Activated CD4-positive, alpha-beta T cell treated with anti-CD3 and anti-CD28 coated beads, Interleukin-2, amount 10 ng/mL, durations not matched to agents 24 days and 14 days (primary cell): ENCODE data around the gene NBAS. TPM values are rescaled to one million over a fixed set of nuclear protein-coding genes. Genes with fewer than 3 reads are reported as not detected.
A peak's percentile ranks its signal among the peaks of the same experiment; 100 is the strongest.

ENCODE experiments used
- DNase-seq: peaks from one replicate; pipeline ENCODE4 v3.0.0; 2022
- H3K27ac Mint-ChIP-seq: one replicate; pipeline ENCODE4 v1.8.0; 2022; ENCODE audit warnings: mild to moderate bottlenecking, mixed read lengths
- H3K27me3 Mint-ChIP-seq: one replicate; pipeline ENCODE4 v1.8.0; 2022; ENCODE audit warnings: mixed read lengths
- H3K36me3 Mint-ChIP-seq: one replicate; pipeline ENCODE4 v1.8.0; 2022; ENCODE audit warnings: low read depth, mild to moderate bottlenecking, mixed read lengths
- H3K4me1 Mint-ChIP-seq: one replicate; pipeline ENCODE4 v1.8.0; 2021; ENCODE audit warnings: mixed read lengths
- H3K4me3 Mint-ChIP-seq: one replicate; pipeline ENCODE4 v1.8.0; 2022; ENCODE audit warnings: mild to moderate bottlenecking, moderate library complexity, mixed read lengths
- H3K9me3 Mint-ChIP-seq: one replicate; pipeline ENCODE4 v1.8.0; 2021; ENCODE audit warnings: mixed read lengths
- intact Hi-C: fragments of 100-400 bp; cut with micrococcal nuclease; formaldehyde crosslinking; loops from one replicate; pipeline ENCODE4 v1.15.1; 2023
- total RNA-seq: library from RNA; stranded (reverse); gene quantifications from 2 replicates; pipeline ENCODE4 v1.2.3, GENCODE V29; 2022

NBAS gene
- total RNA-seq, 1 donor from 2014 or later: 38.5 TPM

GRCh38 chr2:15162620-15163019 is 398.5 kb downstream of the NBAS start:
- Mint-ChIP-seq H3K4me1 (peaks cover 3% of the 10 kb centered on the region), H3K27me3 (peaks cover 7% of the 10 kb centered on the region), H3K9me3 (no peaks in the 10 kb centered on the region), H3K4me3 (no peak overlapping the region), H3K36me3 (peaks cover 1% of the 10 kb centered on the region), H3K27ac (no peak overlapping the region)
- DNase-seq: no peak
- intact Hi-C loops: loop anchor here (5.0 kb wide), 1 partner anchor 260 kb away; no protein-coding TSS in a partner anchor

- intact Hi-C loops: loop anchor here (5.0 kb wide), 1 partner anchor 258 kb away; no protein-coding TSS in a partner anchor
- Mint-ChIP-seq H3K27ac (no peak overlapping the region), H3K4me3 (no peak overlapping the region), H3K9me3 (peaks cover 3% of the 10 kb centered on the region), H3K4me1 (peaks cover 3% of the 10 kb centered on the region), H3K36me3 (no peaks in the 10 kb centered on the region), H3K27me3 (peaks cover 7% of the 10 kb centered on the region)
- DNase-seq: no peak
Observed at GRCh38 chr2:15160201-15160991, 400.7 kb downstream of the NBAS start.

GRCh38 chr2:15159751-15160177 is 401.4 kb downstream of the NBAS start:
- Mint-ChIP-seq H3K27ac (no peak overlapping the region), H3K36me3 (no peaks in the 10 kb centered on the region), H3K4me1 (peaks cover 3% of the 10 kb centered on the region), H3K4me3 (no peak overlapping the region), H3K27me3 (peaks cover 7% of the 10 kb centered on the region), H3K9me3 (peaks cover 3% of the 10 kb centered on the region)
- peak; percentile 69 for DNase-seq
- intact Hi-C loops: loop anchor here (2.0 to 5.0 kb wide), 2 partner anchors 17 to 257 kb away; no protein-coding TSS in a partner anchor

- Mint-ChIP-seq H3K27me3 (peaks cover 10% of the 10 kb centered on the region), H3K4me1 (peaks cover 3% of the 10 kb centered on the region), H3K4me3 (no peak overlapping the region), H3K27ac (no peak overlapping the region), H3K36me3 (no peaks in the 10 kb centered on the region), H3K9me3 (peaks cover 3% of the 10 kb centered on the region)
- intact Hi-C loops: loop anchor here (2.0 kb wide), 1 partner anchor 16 kb away; no protein-coding TSS in a partner anchor
- DNase-seq: no peak
Observed at GRCh38 chr2:15159206-15159605, 401.9 kb downstream of the NBAS start.

- intact Hi-C loops: loop anchor here (2.0 kb wide), 1 partner anchor 16 kb away; no protein-coding TSS in a partner anchor
- peaks cover 3% of the 10 kb centered on the region for H3K9me3 Mint-ChIP-seq
- no peak for DNase-seq
- H3K4me3 Mint-ChIP-seq: no peak overlapping the region
- peaks cover 11% of the 10 kb centered on the region for H3K27me3 Mint-ChIP-seq
- H3K4me1 Mint-ChIP-seq: peaks cover 3% of the 10 kb centered on the region
- H3K27ac Mint-ChIP-seq: no peak overlapping the region
- no peaks in the 10 kb centered on the region for H3K36me3 Mint-ChIP-seq
Observed at GRCh38 chr2:15158532-15158931, 402.6 kb downstream of the NBAS start.

GRCh38 chr2:15158100-15158499 is 403.0 kb downstream of the NBAS start:
- H3K36me3 Mint-ChIP-seq: no peaks in the 10 kb centered on the region
- H3K4me1 Mint-ChIP-seq: peaks cover 3% of the 10 kb centered on the region

GRCh38 chr2:15155959-15156574 is 405.1 kb downstream of the NBAS start:
- Mint-ChIP-seq H3K9me3 (peaks cover 9% of the 10 kb centered on the region), H3K4me3 (no peak overlapping the region), H3K4me1 (peaks cover 3% of the 10 kb centered on the region), H3K27ac (no peak overlapping the region), H3K36me3 (no peaks in the 10 kb centered on the region), H3K27me3 (peaks cover 8% of the 10 kb centered on the region)
- intact Hi-C loops: no loop called here
- no peak for DNase-seq

More at GRCh38 chr2:15158100-15158499, 403.0 kb downstream of the NBAS start:
- no peak for DNase-seq
- H3K9me3 Mint-ChIP-seq: peaks cover 4% of the 10 kb centered on the region
- intact Hi-C loops: loop anchor here (2.0 kb wide), 1 partner anchor 15 kb away; no protein-coding TSS in a partner anchor
- H3K27ac Mint-ChIP-seq: no peak overlapping the region
- no peak overlapping the region for H3K4me3 Mint-ChIP-seq
- peaks cover 11% of the 10 kb centered on the region for H3K27me3 Mint-ChIP-seq

- H3K9me3 Mint-ChIP-seq: peaks cover 9% of the 10 kb centered on the region
- no peak overlapping the region for H3K4me3 Mint-ChIP-seq
- H3K36me3 Mint-ChIP-seq: no peaks in the 10 kb centered on the region
- intact Hi-C loops: no loop called here
- H3K4me1 Mint-ChIP-seq: no peaks in the 10 kb centered on the region
- peaks cover 5% of the 10 kb centered on the region for H3K27me3 Mint-ChIP-seq
- DNase-seq: no peak
- no peak overlapping the region for H3K27ac Mint-ChIP-seq
Observed at GRCh38 chr2:15154297-15154696, 406.8 kb downstream of the NBAS start.

GRCh38 chr2:15152382-15152781 is 408.8 kb downstream of the NBAS start:
- peaks cover 9% of the 10 kb centered on the region for H3K9me3 Mint-ChIP-seq
- H3K4me1 Mint-ChIP-seq: no peaks in the 10 kb centered on the region
- no peak overlapping the region for H3K27ac Mint-ChIP-seq
- H3K4me3 Mint-ChIP-seq: no peak overlapping the region
- DNase-seq: no peak
- intact Hi-C loops: no loop called here
- no peaks in the 10 kb centered on the region for H3K36me3 Mint-ChIP-seq
- peaks cover 12% of the 10 kb centered on the region for H3K27me3 Mint-ChIP-seq

GRCh38 chr2:15149063-15149462 is 412.1 kb downstream of the NBAS start:
- Mint-ChIP-seq H3K4me3 (no peak overlapping the region), H3K4me1 (no peaks in the 10 kb centered on the region), H3K36me3 (no peaks in the 10 kb centered on the region), H3K27ac (no peak overlapping the region), H3K27me3 (peaks cover 8% of the 10 kb centered on the region), H3K9me3 (peaks cover 6% of the 10 kb centered on the region)
- DNase-seq: no peak
- intact Hi-C loops: no loop called here

- Mint-ChIP-seq H3K4me3 (no peak overlapping the region), H3K9me3 (peaks cover under 1% of the 10 kb centered on the region), H3K36me3 (no peaks in the 10 kb centered on the region), H3K4me1 (peaks cover 8% of the 10 kb centered on the region), H3K27ac (no peak overlapping the region), H3K27me3 (peaks cover 8% of the 10 kb centered on the region)
- DNase-seq: no peak
- intact Hi-C loops: no loop called here
Observed at GRCh38 chr2:15147591-15147990, 413.5 kb downstream of the NBAS start.

- Mint-ChIP-seq H3K36me3 (no peaks in the 10 kb centered on the region), H3K27ac (no peak overlapping the region), H3K27me3 (peaks cover 8% of the 10 kb centered on the region), H3K9me3 (no peaks in the 10 kb centered on the region), H3K4me3 (no peak overlapping the region), H3K4me1 (peaks cover 14% of the 10 kb centered on the region)
- DNase-seq: no peak
- intact Hi-C loops: no loop called here
Observed at GRCh38 chr2:15146960-15147359, 414.2 kb downstream of the NBAS start.

- no peak for DNase-seq
- H3K27me3 Mint-ChIP-seq: peaks cover 8% of the 10 kb centered on the region
- H3K4me1 Mint-ChIP-seq: peaks cover 23% of the 10 kb centered on the region
- no peak overlapping the region for H3K27ac Mint-ChIP-seq
- peaks cover 4% of the 10 kb centered on the region for H3K9me3 Mint-ChIP-seq
- no peaks in the 10 kb centered on the region for H3K36me3 Mint-ChIP-seq
- no peak overlapping the region for H3K4me3 Mint-ChIP-seq
- intact Hi-C loops: no loop called here
Observed at GRCh38 chr2:15145919-15146318, 415.2 kb downstream of the NBAS start.
